SKM-1 treated with dmso at 0.1 percent for 144 hours (cell line): ENCODE data around the gene GAGE10.
"Not testable (repeated sequence)": the region's sequence is repeated elsewhere in the genome, so short reads cannot be mapped to it uniquely, and the experiment has no call there.

Experiments
- DNase-seq: peaks from one replicate; lab custom pipeline; 2025; ENCODE audit not compliant: unreplicated experiment; lab: John Stamatoyannopoulos, UW

GAGE10 gene

DNA sequence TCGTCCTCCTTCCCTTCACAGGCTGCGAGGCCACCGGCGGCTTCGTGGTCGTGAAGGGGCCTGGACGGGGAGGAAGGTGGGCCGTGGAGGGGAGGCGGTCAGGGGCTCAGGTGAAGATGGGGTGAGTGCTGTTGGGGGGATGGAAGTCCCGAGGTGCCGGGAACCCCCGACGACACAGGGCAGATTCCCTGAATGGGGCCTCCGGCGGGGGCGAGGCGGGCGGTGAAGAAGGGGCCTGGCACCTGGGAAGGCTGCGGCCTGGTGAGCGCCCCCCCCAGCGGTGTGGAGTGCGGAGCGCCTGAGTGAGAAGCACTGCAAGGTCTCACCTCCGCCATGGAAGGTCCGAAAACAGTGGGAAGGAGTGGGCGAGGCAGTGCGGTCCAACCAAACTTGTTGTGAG, 18.8 kb downstream of the GAGE10 start:
- DNase-seq, result not testable (repeated sequence)

DNA sequence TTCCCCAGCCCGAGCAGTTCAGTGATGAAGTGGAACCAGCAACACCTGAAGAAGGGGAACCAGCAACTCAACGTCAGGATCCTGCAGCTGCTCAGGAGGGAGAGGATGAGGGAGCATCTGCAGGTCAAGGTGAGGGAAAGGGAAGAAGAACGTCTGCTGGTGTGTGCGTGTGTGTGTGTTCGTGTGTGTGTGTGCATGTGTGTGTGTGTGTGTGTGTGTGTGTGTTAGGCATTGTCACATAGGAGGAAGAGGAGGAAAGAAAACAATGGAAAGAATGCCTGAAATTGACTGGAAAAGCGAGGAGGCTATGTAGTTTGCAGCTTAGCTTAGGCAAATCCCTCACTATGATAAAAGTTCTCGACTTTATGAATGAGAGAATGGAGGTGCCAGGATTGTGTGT, 20.3 kb downstream of the GAGE10 start:
- DNase-seq, result not testable (repeated sequence)

DNA sequence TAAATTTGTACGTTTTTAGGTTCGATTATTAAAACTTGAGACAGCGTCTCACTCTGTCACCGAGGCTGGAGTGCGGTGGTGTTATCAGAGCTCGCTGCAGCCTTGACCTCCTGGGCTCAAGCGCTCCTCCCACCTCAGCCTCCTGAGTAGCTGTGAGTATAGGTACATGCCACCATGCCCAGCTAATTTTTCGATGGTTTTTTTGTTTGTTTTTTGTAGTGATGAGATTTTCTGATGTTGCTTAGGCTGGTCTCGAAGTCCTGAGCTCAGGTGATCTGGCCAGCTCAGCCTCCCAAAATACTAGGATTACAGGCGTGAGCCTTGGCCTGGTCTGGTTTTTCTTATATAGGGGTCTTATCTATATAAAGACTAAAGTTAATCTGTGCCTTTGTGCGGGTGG, 27.0 kb downstream of the GAGE10 start:
- not testable (repeated sequence) for DNase-seq

DNA sequence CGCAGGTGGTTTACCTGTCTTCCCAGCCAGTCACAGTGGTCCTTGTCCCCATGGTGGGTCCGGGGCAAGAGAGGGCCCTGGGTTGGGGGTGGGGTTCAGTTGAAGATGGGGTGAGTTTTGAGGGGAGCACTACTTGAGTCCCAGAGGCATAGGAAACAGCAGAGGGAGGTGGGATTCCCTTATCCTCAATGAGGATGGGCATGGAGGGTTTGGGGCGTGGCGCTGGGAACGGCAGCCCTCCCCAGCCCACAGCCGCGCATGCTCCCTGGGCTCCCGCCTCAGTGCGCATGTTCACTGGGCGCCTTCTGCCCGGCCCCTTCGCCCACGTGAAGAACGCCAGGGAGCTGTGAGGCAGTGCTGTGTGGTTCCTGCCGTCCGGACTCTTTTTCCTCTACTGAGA, 27.8 kb downstream of the GAGE10 start, which contains the start of gene GAGE13:
GAGE13 (plus strand) TSS at position 301 of the 400 bp plus-strand sequence. CDS start 1,156 bp downstream, outside the sequence.
- not testable (repeated sequence) for DNase-seq

DNA sequence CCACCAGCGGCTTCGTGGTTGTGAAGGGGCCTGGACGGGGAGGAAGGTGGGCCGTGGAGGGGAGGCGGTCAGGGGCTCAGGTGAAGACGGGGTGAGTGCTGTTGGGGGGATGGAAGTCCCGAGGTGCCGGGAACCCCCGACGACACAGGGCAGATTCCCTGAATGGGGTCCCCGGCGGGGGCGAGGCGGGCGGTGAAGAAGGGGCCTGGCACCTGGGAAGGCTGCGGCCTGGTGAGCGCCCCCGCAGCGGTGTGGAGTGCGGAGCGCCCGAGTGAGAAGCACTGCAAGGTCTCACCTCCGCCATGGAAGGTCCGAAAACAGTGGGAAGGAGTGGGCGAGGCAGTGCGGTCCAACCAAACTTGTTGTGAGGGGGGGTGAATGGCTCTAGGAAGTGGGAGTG, 28.4 kb downstream of the GAGE10 start:
- not testable (repeated sequence) for DNase-seq

DNA sequence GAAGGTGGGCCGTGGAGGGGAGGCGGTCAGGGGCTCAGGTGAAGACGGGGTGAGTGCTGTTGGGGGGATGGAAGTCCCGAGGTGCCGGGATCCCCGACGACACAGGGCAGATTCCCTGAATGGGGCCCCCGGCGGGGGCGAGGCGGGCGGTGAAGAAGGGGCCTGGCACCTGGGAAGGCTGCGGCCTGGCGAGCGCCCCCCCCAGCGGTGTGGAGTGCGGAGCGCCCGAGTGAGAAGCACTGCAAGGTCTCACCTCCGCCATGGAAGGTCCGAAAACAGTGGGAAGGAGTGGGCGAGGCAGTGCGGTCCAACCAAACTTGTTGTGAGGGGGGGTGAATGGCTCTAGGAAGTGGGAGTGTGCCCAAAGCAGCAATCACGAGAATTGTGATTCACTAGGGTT, 38.0 kb downstream of the GAGE10 start:
- DNase-seq, result not testable (repeated sequence)

DNA sequence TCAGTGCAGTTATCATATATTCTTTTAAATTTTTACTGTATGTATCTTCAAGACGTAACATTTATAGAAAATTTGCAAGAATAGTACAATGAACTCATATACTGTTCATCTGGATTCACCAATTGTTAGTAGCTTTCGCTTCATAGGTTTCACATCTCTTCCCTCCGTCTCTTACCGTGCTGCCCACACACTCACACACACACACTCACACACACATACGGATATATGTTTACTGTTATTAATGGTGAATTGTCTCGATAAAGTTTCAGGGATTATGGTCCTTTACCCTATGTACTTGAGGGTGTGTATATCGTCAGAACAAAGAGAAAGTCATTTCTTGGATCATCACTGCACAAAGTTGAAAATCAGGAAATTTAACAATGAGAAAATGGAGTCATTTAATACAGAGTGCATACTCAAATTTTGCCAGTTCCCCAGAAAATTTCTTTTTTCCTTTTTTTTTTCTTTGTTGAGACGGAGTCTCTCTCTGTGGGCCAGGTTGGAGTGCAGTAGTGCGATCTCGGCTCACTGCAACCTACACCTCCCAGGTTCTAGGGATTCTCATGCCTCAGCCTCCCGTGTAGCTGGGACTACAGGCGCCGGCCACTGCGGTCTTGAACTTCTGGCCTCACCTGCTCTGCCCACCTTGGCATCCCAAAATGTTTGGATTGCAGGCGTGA, 41.2 kb downstream of the GAGE10 start:
- DNase-seq, result not testable (repeated sequence)

DNA sequence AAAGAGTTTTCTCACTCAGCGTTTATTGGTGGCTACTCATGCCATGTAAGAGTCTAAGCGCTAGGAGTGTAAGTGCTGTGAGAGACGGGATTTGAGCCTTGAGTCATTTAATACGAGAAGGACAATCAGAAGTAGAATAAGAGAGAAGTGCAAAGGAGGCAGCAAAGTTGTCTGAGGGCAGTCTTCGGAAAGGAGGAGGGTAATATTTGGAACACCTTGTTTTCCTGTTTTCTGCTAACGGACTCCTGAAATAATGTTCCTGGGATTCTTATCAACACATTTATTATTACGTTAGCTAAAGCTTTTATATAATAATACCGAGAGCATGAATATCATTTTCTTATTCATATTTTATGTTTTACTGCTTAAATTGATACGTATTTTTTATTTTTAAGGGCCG, 42.0 kb downstream of the GAGE10 start:
- not testable (repeated sequence) for DNase-seq

DNA sequence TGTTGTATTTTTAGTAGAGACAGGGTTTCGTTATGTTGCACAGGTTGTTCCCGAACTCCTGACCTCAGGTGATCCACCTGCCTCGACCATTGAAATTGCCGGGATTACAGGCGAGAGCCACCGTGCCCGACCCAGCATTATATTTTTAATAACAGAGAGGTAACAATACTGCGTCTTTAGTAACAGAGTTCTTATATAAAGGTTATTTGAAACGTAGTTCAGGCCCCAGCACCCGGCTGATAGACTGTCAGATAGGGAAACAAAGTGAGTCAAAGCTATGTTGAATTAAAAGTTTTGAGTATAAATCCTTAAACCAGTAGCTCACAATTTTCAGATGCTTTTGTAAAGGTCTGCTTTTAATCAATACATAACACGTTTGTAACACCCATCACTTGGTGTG, 42.7 kb downstream of the GAGE10 start:
- DNase-seq, result not testable (repeated sequence)
